Stimulated activated memory B cell treated with anti-CD40 and anti-IgM and Interleukin-4, amounts not matched to agents 10 μg/mL and 1 μg/mL and 100 μg/mL, for 72 hours (primary cell): ENCODE results near the gene RNF182.
"Not testable (repeated sequence)": the region's sequence is repeated elsewhere in the genome, so short reads cannot be mapped to it uniquely, and the experiment has no call there.

Source experiments
- ATAC-seq: fragments of 150-1000 bp; cut with Tn5 transposase; 2 replicates; pipeline ENCODE4 v1.10.0; 2021
- H3K27ac Mint-ChIP-seq: one replicate; pipeline ENCODE4 v1.8.0; 2022; ENCODE audit warnings: mild to moderate bottlenecking, mixed read lengths
- H3K27me3 Mint-ChIP-seq: one replicate; pipeline ENCODE4 v1.8.0; 2022; ENCODE audit warnings: mixed read lengths
- H3K36me3 Mint-ChIP-seq: one replicate; pipeline ENCODE4 v1.8.0; 2022; ENCODE audit warnings: mixed read lengths
- H3K4me1 Mint-ChIP-seq: one replicate; pipeline ENCODE4 v1.8.0; 2022; ENCODE audit warnings: mixed read lengths
- H3K4me3 Mint-ChIP-seq: one replicate; pipeline ENCODE4 v1.8.0; 2022; ENCODE audit warnings: mild to moderate bottlenecking, moderate library complexity, mixed read lengths
- H3K9me3 Mint-ChIP-seq: one replicate; pipeline ENCODE4 v1.8.0; 2022; ENCODE audit warnings: mixed read lengths

RNF182 gene

GRCh38 chr6:13929196-13929595 is 4.4 kb downstream of the RNF182 start:
- H3K4me3 Mint-ChIP-seq, result no peak overlapping the region
- peaks cover 12% of the 10 kb centered on the region for H3K4me1 Mint-ChIP-seq
- no peak overlapping the region for H3K27ac Mint-ChIP-seq
- no peaks in the 10 kb centered on the region for H3K36me3 Mint-ChIP-seq
- no peaks in the 10 kb centered on the region for H3K9me3 Mint-ChIP-seq
- no peak for ATAC-seq
- peaks cover 74% of the 10 kb centered on the region for H3K27me3 Mint-ChIP-seq

- H3K4me1 Mint-ChIP-seq, result peaks cover 5% of the 10 kb centered on the region
- H3K9me3 Mint-ChIP-seq, result peaks cover 3% of the 10 kb centered on the region
- H3K4me3 Mint-ChIP-seq, result no peak overlapping the region
- H3K27me3 Mint-ChIP-seq, result peaks cover 50% of the 10 kb centered on the region
- no peaks in the 10 kb centered on the region for H3K36me3 Mint-ChIP-seq
- no peak overlapping the region for H3K27ac Mint-ChIP-seq
- no peak for ATAC-seq
Observed at GRCh38 chr6:13931797-13932402, 7.1 kb downstream of the RNF182 start.

GRCh38 chr6:13932785-13933184 is 8.0 kb downstream of the RNF182 start:
- H3K4me3 Mint-ChIP-seq, result no peak overlapping the region
- ATAC-seq, result no peak
- H3K27ac Mint-ChIP-seq, result no peak overlapping the region
- no peaks in the 10 kb centered on the region for H3K36me3 Mint-ChIP-seq
- peaks cover 5% of the 10 kb centered on the region for H3K4me1 Mint-ChIP-seq
- peaks cover 3% of the 10 kb centered on the region for H3K9me3 Mint-ChIP-seq
- H3K27me3 Mint-ChIP-seq, result peaks cover 42% of the 10 kb centered on the region

- H3K4me1 Mint-ChIP-seq, result peaks cover 5% of the 10 kb centered on the region
- no peak for ATAC-seq
- H3K36me3 Mint-ChIP-seq, result no peaks in the 10 kb centered on the region
- H3K4me3 Mint-ChIP-seq, result no peak overlapping the region
- peaks cover 3% of the 10 kb centered on the region for H3K9me3 Mint-ChIP-seq
- H3K27ac Mint-ChIP-seq, result no peak overlapping the region
- peaks cover 23% of the 10 kb centered on the region for H3K27me3 Mint-ChIP-seq
Observed at GRCh38 chr6:13934721-13935120, 10.0 kb downstream of the RNF182 start.

- H3K36me3 Mint-ChIP-seq, result no peaks in the 10 kb centered on the region
- no peak for ATAC-seq
- peaks cover 3% of the 10 kb centered on the region for H3K9me3 Mint-ChIP-seq
- H3K4me1 Mint-ChIP-seq, result peaks cover 5% of the 10 kb centered on the region
- H3K27me3 Mint-ChIP-seq, result peaks cover 16% of the 10 kb centered on the region
- no peak overlapping the region for H3K27ac Mint-ChIP-seq
- no peak overlapping the region for H3K4me3 Mint-ChIP-seq
Observed at GRCh38 chr6:13935190-13935880, 10.6 kb downstream of the RNF182 start.

GRCh38 chr6:13935881-13936261 is 11.1 kb downstream of the RNF182 start:
- H3K4me1 Mint-ChIP-seq, H3K36me3 Mint-ChIP-seq, H3K9me3 Mint-ChIP-seq, ATAC-seq, H3K27ac Mint-ChIP-seq, H3K4me3 Mint-ChIP-seq: not testable (repeated sequence)
- H3K27me3 Mint-ChIP-seq, result peaks cover 11% of the 10 kb centered on the region

GRCh38 chr6:13941902-13942301 is 17.1 kb downstream of the RNF182 start:
- Mint-ChIP-seq H3K4me1 (no peaks in the 10 kb centered on the region), H3K4me3 (no peak overlapping the region), H3K9me3 (peaks cover 13% of the 10 kb centered on the region), H3K27ac (no peak overlapping the region), H3K27me3 (peaks cover 35% of the 10 kb centered on the region), H3K36me3 (peaks cover 15% of the 10 kb centered on the region)
- no peak for ATAC-seq

GRCh38 chr6:13943943-13944342 is 19.2 kb downstream of the RNF182 start:
- H3K4me3 Mint-ChIP-seq, result no peak overlapping the region
- no peaks in the 10 kb centered on the region for H3K4me1 Mint-ChIP-seq
- ATAC-seq, result no peak
- peaks cover 36% of the 10 kb centered on the region for H3K27me3 Mint-ChIP-seq
- peaks cover 15% of the 10 kb centered on the region for H3K36me3 Mint-ChIP-seq
- peaks cover 15% of the 10 kb centered on the region for H3K9me3 Mint-ChIP-seq
- no peak overlapping the region for H3K27ac Mint-ChIP-seq

- Mint-ChIP-seq H3K27me3 (peaks cover 45% of the 10 kb centered on the region), H3K27ac (no peak overlapping the region), H3K9me3 (peaks cover 18% of the 10 kb centered on the region), H3K4me1 (no peaks in the 10 kb centered on the region), H3K4me3 (no peak overlapping the region), H3K36me3 (peaks cover 15% of the 10 kb centered on the region)
- ATAC-seq, result no peak
Observed at GRCh38 chr6:13946506-13946905, 21.8 kb downstream of the RNF182 start.

- ATAC-seq, result no peak
- Mint-ChIP-seq H3K36me3 (peaks cover 6% of the 10 kb centered on the region), H3K4me3 (no peak overlapping the region), H3K27me3 (peaks cover 41% of the 10 kb centered on the region), H3K27ac (no peak overlapping the region), H3K4me1 (no peaks in the 10 kb centered on the region), H3K9me3 (peaks cover 12% of the 10 kb centered on the region)
Observed at GRCh38 chr6:13947611-13948178, 22.9 kb downstream of the RNF182 start.

- H3K27ac Mint-ChIP-seq, result no peak overlapping the region
- peaks cover 17% of the 10 kb centered on the region for H3K27me3 Mint-ChIP-seq
- no peaks in the 10 kb centered on the region for H3K4me1 Mint-ChIP-seq
- no peak for ATAC-seq
- H3K4me3 Mint-ChIP-seq, result no peak overlapping the region
- H3K9me3 Mint-ChIP-seq, result peaks cover 3% of the 10 kb centered on the region
- no peaks in the 10 kb centered on the region for H3K36me3 Mint-ChIP-seq
Observed at GRCh38 chr6:13952101-13952500, 27.3 kb downstream of the RNF182 start.

- Mint-ChIP-seq H3K9me3 (peaks cover 3% of the 10 kb centered on the region), H3K36me3 (no peaks in the 10 kb centered on the region), H3K4me1 (no peaks in the 10 kb centered on the region), H3K27ac (no peak overlapping the region), H3K4me3 (no peak overlapping the region), H3K27me3 (peaks cover 17% of the 10 kb centered on the region)
- ATAC-seq, result no peak
Observed at GRCh38 chr6:13953061-13953705, 28.4 kb downstream of the RNF182 start.

- H3K4me3 Mint-ChIP-seq, result no peak overlapping the region
- H3K4me1 Mint-ChIP-seq, result no peaks in the 10 kb centered on the region
- ATAC-seq, result no peak
- H3K9me3 Mint-ChIP-seq, result peaks cover 6% of the 10 kb centered on the region
- H3K27me3 Mint-ChIP-seq, result peaks cover 36% of the 10 kb centered on the region
- H3K27ac Mint-ChIP-seq, result no peak overlapping the region
- H3K36me3 Mint-ChIP-seq, result peaks cover 4% of the 10 kb centered on the region
Observed at GRCh38 chr6:13965582-13966127, 40.9 kb downstream of the RNF182 start.

- H3K27ac Mint-ChIP-seq, result no peak overlapping the region
- no peaks in the 10 kb centered on the region for H3K4me1 Mint-ChIP-seq
- H3K4me3 Mint-ChIP-seq, result no peak overlapping the region
- no peak for ATAC-seq
- H3K36me3 Mint-ChIP-seq, result peaks cover 12% of the 10 kb centered on the region
- peaks cover 26% of the 10 kb centered on the region for H3K27me3 Mint-ChIP-seq
- peaks cover 23% of the 10 kb centered on the region for H3K9me3 Mint-ChIP-seq
Observed at GRCh38 chr6:13971303-13971702, 46.6 kb downstream of the RNF182 start.

GRCh38 chr6:13972602-13973001 is 47.9 kb downstream of the RNF182 start:
- peaks cover 23% of the 10 kb centered on the region for H3K9me3 Mint-ChIP-seq
- not testable (repeated sequence) for H3K4me3 Mint-ChIP-seq, H3K4me1 Mint-ChIP-seq, H3K27ac Mint-ChIP-seq, ATAC-seq
- peaks cover 26% of the 10 kb centered on the region for H3K27me3 Mint-ChIP-seq
- peaks cover 12% of the 10 kb centered on the region for H3K36me3 Mint-ChIP-seq
